ENCODE data around the gene BAG1.

GRCh38 chr9:33231623-33231942 lies 32.9 kb downstream of the BAG1 start:
- TF ChIP-seq CTCF (IDR thresholded peaks at IDR 0.05) (no peak), POLR2A (IDR thresholded peaks at IDR 0.05) (no peak)

Data from uterus (tissue), 2 donors.